GM12892 (cell line): ENCODE measurements around the gene ACOT7.

Source experiments
- POLR2A ChIP-seq: IDR thresholded peaks from 2 replicates; pipeline ENCODE4 v1.6.1; 2011; ENCODE audit warnings: low read depth, low read length, control low read depth
- POLR2AphosphoS5 ChIP-seq: IDR thresholded peaks from 2 replicates; pipeline ENCODE4 v1.6.1; 2011; ENCODE audit warnings: low read depth, low read length, control low read depth
- TAF1 ChIP-seq: IDR thresholded peaks from 2 replicates; pipeline ENCODE4 v1.6.1; 2011; ENCODE audit warnings: low read depth, mild to moderate bottlenecking, control low read depth, low read length, borderline replicate concordance

DNA sequence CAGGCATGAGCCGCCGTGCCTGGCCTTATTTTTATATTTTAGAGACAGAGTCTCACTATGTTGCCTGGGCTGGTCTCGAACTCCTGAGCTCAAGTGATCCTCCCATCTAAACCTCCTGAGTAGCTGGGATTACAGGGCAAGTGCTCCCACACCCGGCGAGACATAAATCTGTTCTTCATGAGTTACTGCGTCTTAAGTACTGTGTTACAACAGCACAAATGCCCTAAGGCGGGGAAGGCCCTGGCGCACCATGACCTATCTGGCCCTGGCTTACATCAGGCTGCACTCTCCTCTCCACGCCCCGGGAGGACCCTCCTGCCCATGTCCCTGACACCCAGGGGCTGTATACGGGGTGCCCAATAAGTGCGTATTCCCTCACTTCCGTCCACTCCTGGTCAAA lies 136.9 kb downstream of the ACOT7 start:
- TF ChIP-seq POLR2A (no peak), POLR2AphosphoS5 (no peak), TAF1 (no peak)
